Pancreas (tissue), 10 donors: Measurements from ENCODE around the gene DCST1. TPM values are rescaled to one million over a fixed set of nuclear protein-coding genes. Genes with fewer than 3 reads are reported as not detected.
A peak's percentile ranks its signal among the peaks of the same experiment; 100 is the strongest.

Experiments
- ATAC-seq, 4 donors: fragments of 200-7000 bp; cut with Tn5 transposase; one replicate each; pipeline versions ENCODE4 v1.8.0 to v1.9.1; 2020; ENCODE audit warnings: mild to moderate bottlenecking in 4 of 4, moderate library complexity in 4 of 4
- DNase-seq, 6 donors: peaks; one replicate each; pipeline ENCODE4 v3.0.0-alpha.2; 2020
- FAIRE-seq: peaks from 2 replicates; lab custom pipeline; 2012; peaks lifted over from hg19 to GRCh38; lab: Jason Lieb, UNC
- H3K27ac ChIP-seq, 4 donors: fragments of 200-600 bp; sonication (generic); 1 replicate in 3 of 4; 2 replicates in 1 of 4; pipeline versions ENCODE4 v1.5.0 to v1.8.0; 2020
- H3K27me3 ChIP-seq, 4 donors: fragments of 200-600 bp; one replicate each; pipeline ENCODE4 v1.8.0; 2021
- H3K36me3 ChIP-seq, 3 donors: fragments of 200-600 bp; sonication (generic) in 1 of 3; one replicate each; pipeline versions ENCODE4 v1.5.0 to v1.8.0; 2020 to 2021
- H3K4me1 ChIP-seq, 3 donors: fragments of 200-600 bp; one replicate each; pipeline ENCODE4 v1.8.0; 2021
- H3K4me3 ChIP-seq, 4 donors: fragments of 200-600 bp; sonication (generic) in 2 of 4; one replicate each; pipeline versions ENCODE4 v1.5.0 to v1.8.0; 2020 to 2021
- H3K9me3 ChIP-seq, 4 donors: fragments of 200-600 bp; one replicate each; pipeline ENCODE4 v1.8.0; 2021
- WGBS, 2 donors: extraction: QIAGEN DNeasy Blood & Tissue Kit; methylation state at CpG; one replicate each; pipeline ENCODE4 v1.1.7; 2013; 5-methylcytosine and 5-hydroxymethylcytosine counted together
- intact Hi-C, 3 donors: fragments of 100-400 bp; cut with DNase I; formaldehyde crosslinking; loops; one replicate each; pipeline versions ENCODE4 v1.11.1 to v1.14.2; 2022
- polyA plus RNA-seq, 2 donors: library from polyadenylated mRNA; stranded (reverse); fragments of 200-250 nt; gene quantifications; one replicate each; pipeline ENCODE4 v1.2.3, GENCODE V29; 2013
- total RNA-seq, 6 donors: library from RNA; stranded (reverse); fragmentation: NEBNext Ultra II Directional in 4 of 6; extraction: Animal tissue kit (Norgen Biotek cat#: 25700) in 4 of 6; gene quantifications; one replicate each; pipeline versions ENCODE4 v1.2.1 to v1.2.4, GENCODE V29; 2021 to 2023
- TF ChIP-seq, protein P1 (sequence below), 4 donors: fragments of 200-600 bp; sonication (generic) in 3 of 4; IDR thresholded peaks; one replicate each; pipeline versions ENCODE4 v1.5.0 to v1.8.0; 2021; ENCODE audit warnings: antibody characterized with exemption in 4 of 4
- donor health status: healthy with polysubstance abuse.
- donor health status: DM: no; HTN: no; CAD: no; lungs with moderate emphysema.
- donor health status: DM: no; HTN: no; CAD: no.
- donor health status: control.
- donor health status: control.
- donor health status: Bipolar disorder and iron deficiency.
- donor health status: DM: yes; HTN: yes; CAD: no.
- donor health status: DM: no; HTN: no; CAD: no.
- donor health status: DM: no; HTN: no; CAD: no.
- donor health status: DM: yes; HTN: yes; CAD: no.

Gene DCST1
- total and polyA plus RNA-seq, 8 donors = 0.14 TPM; not detected in 7

DNA sequence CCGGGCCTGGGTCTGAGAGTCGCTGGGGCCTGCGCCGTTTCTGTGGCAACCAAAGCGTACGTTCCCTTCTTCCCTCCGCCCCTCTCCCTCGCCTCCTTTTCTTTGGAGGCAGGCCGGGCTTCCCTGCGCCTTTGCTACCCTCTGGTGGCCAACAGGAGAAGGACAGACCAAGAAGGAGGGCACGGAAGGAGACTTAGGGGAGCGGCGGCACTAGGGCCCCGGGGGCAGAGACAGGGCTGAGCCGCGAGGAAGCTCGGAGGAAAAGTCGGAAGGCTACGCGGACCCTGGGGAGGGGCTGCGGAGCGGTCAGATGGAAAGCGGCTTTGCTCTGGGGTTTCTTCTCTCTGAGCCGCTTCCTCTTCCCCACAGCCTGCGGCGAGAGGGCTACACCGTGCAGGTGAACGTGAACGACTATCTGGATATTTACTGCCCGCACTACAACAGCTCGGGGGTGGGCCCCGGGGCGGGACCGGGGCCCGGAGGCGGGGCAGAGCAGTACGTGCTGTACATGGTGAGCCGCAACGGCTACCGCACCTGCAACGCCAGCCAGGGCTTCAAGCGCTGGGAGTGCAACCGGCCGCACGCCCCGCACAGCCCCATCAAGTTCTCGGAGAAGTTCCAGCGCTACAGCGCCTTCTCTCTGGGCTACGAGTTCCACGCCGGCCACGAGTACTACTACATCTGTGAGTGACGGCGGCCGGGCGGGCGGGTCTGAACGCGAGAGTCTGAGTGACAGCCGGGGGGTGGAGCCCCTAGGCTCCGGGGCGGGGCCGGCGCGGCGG lies 51.3 kb downstream of the DCST1 start:
- 1 to 2% methylated on average over 62 to 67 of the region's 67 CpGs for WGBS, 2 donors
- FAIRE-seq = no peak
- DNase-seq = peak; percentile 89 to 97 (median 94)
- TF ChIP-seq, protein P1, sequence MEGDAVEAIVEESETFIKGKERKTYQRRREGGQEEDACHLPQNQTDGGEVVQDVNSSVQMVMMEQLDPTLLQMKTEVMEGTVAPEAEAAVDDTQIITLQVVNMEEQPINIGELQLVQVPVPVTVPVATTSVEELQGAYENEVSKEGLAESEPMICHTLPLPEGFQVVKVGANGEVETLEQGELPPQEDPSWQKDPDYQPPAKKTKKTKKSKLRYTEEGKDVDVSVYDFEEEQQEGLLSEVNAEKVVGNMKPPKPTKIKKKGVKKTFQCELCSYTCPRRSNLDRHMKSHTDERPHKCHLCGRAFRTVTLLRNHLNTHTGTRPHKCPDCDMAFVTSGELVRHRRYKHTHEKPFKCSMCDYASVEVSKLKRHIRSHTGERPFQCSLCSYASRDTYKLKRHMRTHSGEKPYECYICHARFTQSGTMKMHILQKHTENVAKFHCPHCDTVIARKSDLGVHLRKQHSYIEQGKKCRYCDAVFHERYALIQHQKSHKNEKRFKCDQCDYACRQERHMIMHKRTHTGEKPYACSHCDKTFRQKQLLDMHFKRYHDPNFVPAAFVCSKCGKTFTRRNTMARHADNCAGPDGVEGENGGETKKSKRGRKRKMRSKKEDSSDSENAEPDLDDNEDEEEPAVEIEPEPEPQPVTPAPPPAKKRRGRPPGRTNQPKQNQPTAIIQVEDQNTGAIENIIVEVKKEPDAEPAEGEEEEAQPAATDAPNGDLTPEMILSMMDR (IDR thresholded peaks at IDR 0.05) = peak; percentile 79 to 93 (median 90)
- H3K4me1 ChIP-seq = peaks cover 27 to 34% (median 30%) of the 10 kb centered on the region in 3 donors
- peak overlapping the region; percentile 32 to 77 (median 71) for H3K4me3 ChIP-seq
- H3K27me3 ChIP-seq = peaks cover 0 to 31% (median 6%) of the 10 kb centered on the region in 4 donors
- peak overlapping the region; percentile 73 to 91 (median 79) for H3K27ac ChIP-seq
- intact Hi-C loops = loop anchor here in 1 of 3 donors (5.0 kb wide), 1 partner anchor 43 kb away; no protein-coding TSS in a partner anchor
- H3K9me3 ChIP-seq = no peaks in the 10 kb centered on the region
- H3K36me3 ChIP-seq = no peaks in the 10 kb centered on the region
- peak; percentile 87 to 93 (median 88) for ATAC-seq

DNA sequence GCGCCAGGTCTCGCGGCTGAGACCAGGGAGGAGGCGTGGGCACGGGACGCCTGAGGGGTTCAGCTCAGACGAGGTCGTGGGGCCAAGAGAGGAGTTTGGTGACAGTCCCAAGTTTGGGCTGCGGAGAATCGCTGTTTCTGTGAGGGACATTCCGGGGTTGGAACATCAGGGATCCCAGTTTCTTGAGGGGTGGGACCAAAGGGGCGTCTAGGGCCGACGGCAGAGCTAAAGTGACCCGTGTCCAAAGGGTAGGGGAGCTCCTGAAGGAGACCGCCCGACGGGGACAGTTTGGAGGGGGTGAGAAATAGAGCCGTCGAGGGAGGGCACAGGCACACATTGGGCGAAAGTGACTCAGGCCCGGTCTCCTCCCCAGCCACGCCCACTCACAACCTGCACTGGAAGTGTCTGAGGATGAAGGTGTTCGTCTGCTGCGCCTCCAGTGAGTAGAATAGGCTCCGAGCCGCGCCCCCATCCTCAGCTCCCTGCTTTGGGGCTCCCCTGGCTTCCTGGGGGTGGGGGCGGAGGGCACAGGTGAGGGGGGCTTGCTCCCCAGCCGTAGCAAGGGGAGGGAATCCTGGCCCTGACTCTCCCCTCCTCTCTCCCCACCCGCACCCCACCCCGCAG lies 52.0 kb downstream of the DCST1 start:
- DNase-seq (peak; percentile 70 to 87 (median 78)), ATAC-seq (peak; percentile 42 to 61 (median 48)), FAIRE-seq (no peak)
- Histone ChIP-seq H3K27me3 (peaks cover 0 to 25% (median 6%) of the 10 kb centered on the region in 4 donors), H3K4me3 (peak overlapping the region; percentile 32 to 77 (median 71)), H3K27ac (peak overlapping the region; percentile 73 to 91 (median 79)), H3K4me1 (peaks cover 20 to 27% (median 23%) of the 10 kb centered on the region in 3 donors), H3K9me3 (no peaks in the 10 kb centered on the region), H3K36me3 (no peaks in the 10 kb centered on the region)
- 2% methylated on average over 29 to 31 of the region's 32 CpGs for WGBS, 2 donors
- TF ChIP-seq, protein P1 (IDR thresholded peaks at IDR 0.05) = no peak
- intact Hi-C loops = no loop called here

DNA sequence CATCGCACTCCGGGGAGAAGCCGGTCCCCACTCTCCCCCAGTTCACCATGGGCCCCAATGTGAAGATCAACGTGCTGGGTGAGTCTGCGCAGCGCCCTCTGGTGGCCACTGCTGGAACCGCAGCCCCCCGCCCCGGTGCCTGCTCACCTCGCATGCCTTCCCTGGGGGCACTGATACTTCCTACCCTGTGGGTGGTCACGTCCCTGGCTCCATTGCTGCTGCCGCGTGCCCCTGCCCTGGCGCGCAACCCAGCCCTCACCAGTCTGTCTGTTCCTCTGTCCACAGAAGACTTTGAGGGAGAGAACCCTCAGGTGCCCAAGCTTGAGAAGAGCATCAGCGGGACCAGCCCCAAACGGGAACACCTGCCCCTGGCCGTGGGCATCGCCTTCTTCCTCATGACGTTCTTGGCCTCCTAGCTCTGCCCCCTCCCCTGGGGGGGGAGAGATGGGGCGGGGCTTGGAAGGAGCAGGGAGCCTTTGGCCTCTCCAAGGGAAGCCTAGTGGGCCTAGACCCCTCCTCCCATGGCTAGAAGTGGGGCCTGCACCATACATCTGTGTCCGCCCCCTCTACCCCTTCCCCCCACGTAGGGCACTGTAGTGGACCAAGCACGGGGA lies 52.6 kb downstream of the DCST1 start:
- H3K4me3 ChIP-seq = peak overlapping the region in 2 of 4 donors; percentile 72 to 77
- FAIRE-seq = no peak

DNA sequence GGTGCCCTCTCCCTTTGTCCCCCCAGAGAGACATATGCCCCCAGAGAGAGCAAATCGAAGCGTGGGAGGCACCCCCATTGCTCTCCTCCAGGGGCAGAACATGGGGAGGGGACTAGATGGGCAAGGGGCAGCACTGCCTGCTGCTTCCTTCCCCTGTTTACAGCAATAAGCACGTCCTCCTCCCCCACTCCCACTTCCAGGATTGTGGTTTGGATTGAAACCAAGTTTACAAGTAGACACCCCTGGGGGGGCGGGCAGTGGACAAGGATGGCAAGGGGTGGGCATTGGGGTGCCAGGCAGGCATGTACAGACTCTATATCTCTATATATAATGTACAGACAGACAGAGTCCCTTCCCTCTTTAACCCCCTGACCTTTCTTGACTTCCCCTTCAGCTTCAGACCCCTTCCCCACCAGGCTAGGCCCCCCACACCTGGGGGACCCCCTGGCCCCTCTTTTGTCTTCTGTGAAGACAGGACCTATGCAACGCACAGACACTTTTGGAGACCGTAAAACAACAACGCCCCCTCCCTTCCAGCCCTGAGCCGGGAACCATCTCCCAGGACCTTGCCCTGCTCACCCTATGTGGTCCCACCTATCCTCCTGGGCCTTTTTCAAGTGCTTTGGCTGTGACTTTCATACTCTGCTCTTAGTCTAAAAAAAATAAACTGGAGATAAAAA lies 53.4 kb downstream of the DCST1 start:
- Histone ChIP-seq H3K27ac (no peak overlapping the region), H3K4me1 (peaks cover 6 to 18% (median 14%) of the 10 kb centered on the region in 3 donors), H3K36me3 (no peaks in the 10 kb centered on the region), H3K4me3 (no peak overlapping the region), H3K27me3 (peaks cover 0 to 15% (median 4%) of the 10 kb centered on the region in 4 donors), H3K9me3 (no peaks in the 10 kb centered on the region)
- intact Hi-C loops = no loop called here
- DNase-seq = peak in 1 of 6 donors; percentile 43
- WGBS, 2 donors = 68 to 71% methylated on average over 8 of the region's 8 CpGs
- FAIRE-seq = no peak
- ATAC-seq = no peak
- TF ChIP-seq, protein P1 (IDR thresholded peaks at IDR 0.05) = no peak

More for the DNA sequence above, 52.6 kb downstream of the DCST1 start:
- intact Hi-C loops = no loop called here
- H3K36me3 ChIP-seq = no peaks in the 10 kb centered on the region
- peak; percentile 22 to 46 (median 43) for ATAC-seq
- H3K27me3 ChIP-seq = peaks cover 0 to 21% (median 6%) of the 10 kb centered on the region in 4 donors
- TF ChIP-seq, protein P1 (IDR thresholded peaks at IDR 0.05) = peak; percentile 98 to 99 (median 98)
- H3K9me3 ChIP-seq = no peaks in the 10 kb centered on the region
- peaks cover 13 to 22% (median 17%) of the 10 kb centered on the region in 3 donors for H3K4me1 ChIP-seq
- peak; percentile 59 to 89 (median 77) for DNase-seq
- H3K27ac ChIP-seq = no peak overlapping the region
- WGBS, 2 donors = 10 to 13% methylated on average over 23 to 24 of the region's 24 CpGs
